Mesothelial cell of epicardium (in vitro differentiated cells): Measurements from ENCODE around the gene DMAC1. TPM values are rescaled to one million over a fixed set of nuclear protein-coding genes. Genes with fewer than 3 reads are reported as not detected.

ENCODE experiments used
- DNase-seq, 2 experiments: peaks; one replicate each; pipeline ENCODE4 v3.0.0; 2021; ENCODE audit warnings: low spot score in 2 of 2; ENCODE audit not compliant: unreplicated experiment in 2 of 2
- H3K27ac Mint-ChIP-seq: 2 replicates; pipeline ENCODE4 v1.8.0; 2021; ENCODE audit warnings: mixed read lengths
- H3K27me3 Mint-ChIP-seq: 2 replicates; pipeline ENCODE4 v1.8.0; 2021; ENCODE audit warnings: low read depth, mixed read lengths
- H3K36me3 Mint-ChIP-seq: 2 replicates; pipeline ENCODE4 v1.8.0; 2021; ENCODE audit warnings: mixed read lengths
- H3K4me1 Mint-ChIP-seq: 2 replicates; pipeline ENCODE4 v1.8.0; 2021; ENCODE audit warnings: mixed read lengths
- H3K4me3 Mint-ChIP-seq: 2 replicates; pipeline ENCODE4 v1.8.0; 2021; ENCODE audit warnings: mild to moderate bottlenecking, moderate library complexity, mixed read lengths
- H3K9me3 Mint-ChIP-seq: 2 replicates; pipeline ENCODE4 v1.8.0; 2021; ENCODE audit warnings: mixed read lengths
- CTCF ChIP-seq: fragments of 200-600 bp; sonication (generic); IDR thresholded peaks from one replicate; pipeline ENCODE4 v1.5.0; 2021; ENCODE audit warnings: antibody characterized with exemption; ENCODE audit not compliant: unreplicated experiment
- total RNA-seq: library from RNA; stranded (reverse); gene quantifications from 3 replicates; pipeline ENCODE4 v1.2.1, GENCODE V29; 2021

Gene DMAC1
- total RNA-seq, 1 donor from 2014 or later, result 60.0 TPM

GRCh38 chr9:7790819-7791182, 8.8 kb downstream of the DMAC1 start:
- no peaks in the 10 kb centered on the region for H3K9me3 Mint-ChIP-seq
- H3K4me3 Mint-ChIP-seq, result no peak overlapping the region
- DNase-seq, result no peak
- no peak for TF ChIP-seq CTCF
- peaks cover 15% of the 10 kb centered on the region for H3K4me1 Mint-ChIP-seq
- no peaks in the 10 kb centered on the region for H3K27me3 Mint-ChIP-seq
- peaks cover 7% of the 10 kb centered on the region for H3K36me3 Mint-ChIP-seq
- no peak overlapping the region for H3K27ac Mint-ChIP-seq

GRCh38 chr9:7790022-7790818, 9.4 kb downstream of the DMAC1 start:
- H3K9me3 Mint-ChIP-seq, result no peaks in the 10 kb centered on the region
- H3K27ac Mint-ChIP-seq, result no peak overlapping the region
- no peak for TF ChIP-seq CTCF
- H3K36me3 Mint-ChIP-seq, result peaks cover 5% of the 10 kb centered on the region
- H3K4me1 Mint-ChIP-seq, result peaks cover 19% of the 10 kb centered on the region
- no peak overlapping the region for H3K4me3 Mint-ChIP-seq
- no peak for DNase-seq
- H3K27me3 Mint-ChIP-seq, result no peaks in the 10 kb centered on the region

- Mint-ChIP-seq H3K4me3 (no peak overlapping the region), H3K36me3 (peaks cover 2% of the 10 kb centered on the region), H3K27ac (no peak overlapping the region), H3K27me3 (no peaks in the 10 kb centered on the region), H3K9me3 (no peaks in the 10 kb centered on the region), H3K4me1 (peaks cover 15% of the 10 kb centered on the region)
- TF ChIP-seq CTCF, result no peak
- no peak for DNase-seq
Observed at GRCh38 chr9:7788772-7789171, 10.8 kb downstream of the DMAC1 start.

- H3K4me1 Mint-ChIP-seq, result peaks cover 10% of the 10 kb centered on the region
- no peak for TF ChIP-seq CTCF
- H3K27me3 Mint-ChIP-seq, result no peaks in the 10 kb centered on the region
- no peak overlapping the region for H3K4me3 Mint-ChIP-seq
- H3K27ac Mint-ChIP-seq, result peak overlapping the region; percentile 25
- no peaks in the 10 kb centered on the region for H3K36me3 Mint-ChIP-seq
- DNase-seq, result no peak
- no peaks in the 10 kb centered on the region for H3K9me3 Mint-ChIP-seq
Observed at GRCh38 chr9:7785813-7786212, 13.8 kb downstream of the DMAC1 start.

GRCh38 chr9:7784472-7784871, 15.1 kb downstream of the DMAC1 start:
- no peak overlapping the region for H3K4me3 Mint-ChIP-seq

More at GRCh38 chr9:7784472-7784871, 15.1 kb downstream of the DMAC1 start:
- DNase-seq, result no peak
- TF ChIP-seq CTCF, result no peak
- no peaks in the 10 kb centered on the region for H3K27me3 Mint-ChIP-seq
- H3K36me3 Mint-ChIP-seq, result no peaks in the 10 kb centered on the region
- H3K4me1 Mint-ChIP-seq, result peaks cover 16% of the 10 kb centered on the region
- H3K9me3 Mint-ChIP-seq, result no peaks in the 10 kb centered on the region
- no peak overlapping the region for H3K27ac Mint-ChIP-seq
